IMR-90 (cell line): ENCODE data around the gene OCEL1. TPM values are rescaled to one million over a fixed set of nuclear protein-coding genes. Genes with fewer than 3 reads are reported as not detected.

ENCODE experiments used
- ATAC-seq: fragments of 200-7000 bp; cut with Tn5 transposase; 2 replicates; pipeline ENCODE4 v1.9.1; 2020; ENCODE audit warnings: low read depth, mild to moderate bottlenecking, moderate library complexity
- BruUV-seq: library from RNA; stranded (reverse); fragments of 400-500 nt; replicated peaks from 2 replicates; lab custom pipeline; 2021; lab: Mats Ljungman, UMichigan
- CTCF ChIA-PET: fragments of 300-600 bp; formaldehyde crosslinking; extraction: SDS; loops from one replicate; lab custom pipeline; 2021; ENCODE audit warnings: antibody characterized with exemption; lab: Yijun Ruan, JAX
- POLR2A ChIA-PET: fragments of 300-600 bp; sonication (Branson Sonifier 250); formaldehyde crosslinking; loops from one replicate; lab custom pipeline; 2022; ENCODE audit warnings: antibody characterized with exemption; ENCODE audit not compliant: unreplicated experiment; lab: Charles Lee
- DNase-seq: peaks from one replicate; pipeline ENCODE4 v3.0.0; 2013
- H2AFZ ChIP-seq: replicated peaks from 2 replicates; pipeline ENCODE3; 2013; ENCODE audit warnings: low read length, mild to moderate bottlenecking; ENCODE audit not compliant: poor library complexity
- H2AK5ac ChIP-seq: 2 replicates; pipeline ENCODE4 v1.6.1; 2013; ENCODE audit warnings: low read depth, low read length, inconsistent platforms
- H2AK9ac ChIP-seq: replicated peaks from 2 replicates; pipeline ENCODE3; 2013; ENCODE audit warnings: mild to moderate bottlenecking, low read depth, low read length, moderate library complexity; ENCODE audit not compliant: poor library complexity
- H2BK120ac ChIP-seq: 2 replicates; pipeline ENCODE4 v1.6.1; 2013; ENCODE audit warnings: low read depth, low read length, inconsistent platforms
- H2BK15ac ChIP-seq: 3 replicates; pipeline ENCODE4 v1.6.1; 2013; ENCODE audit warnings: low read depth, low read length, inconsistent platforms
- H2BK20ac ChIP-seq: 2 replicates; pipeline ENCODE4 v1.6.1; 2013; ENCODE audit warnings: low read depth, mild to moderate bottlenecking, inconsistent platforms, low read length, moderate library complexity
- H2BK5ac ChIP-seq: 2 replicates; pipeline ENCODE4 v1.6.1; 2013; ENCODE audit warnings: mild to moderate bottlenecking, low read depth, low read length, inconsistent platforms; ENCODE audit not compliant: poor library complexity, severe bottlenecking
- H3K14ac ChIP-seq: replicated peaks from 2 replicates; pipeline ENCODE4 v1.6.1; 2013; ENCODE audit warnings: low read depth, low read length, inconsistent platforms
- H3K18ac ChIP-seq: 2 replicates; pipeline ENCODE4 v1.6.1; 2013; ENCODE audit warnings: low read depth, low read length, control low read depth
- H3K23ac ChIP-seq: 2 replicates; pipeline ENCODE4 v1.6.1; 2013; ENCODE audit warnings: low read depth, low read length, inconsistent platforms
- H3K27ac ChIP-seq: 2 replicates; pipeline ENCODE4 v1.5.1; 2013; ENCODE audit warnings: mild to moderate bottlenecking, control low read depth, low read length; ENCODE audit not compliant: insufficient read depth
- H3K27me3 ChIP-seq: 2 replicates; pipeline ENCODE4 v1.6.1; 2013; ENCODE audit warnings: low read length; ENCODE audit not compliant: control insufficient read depth, insufficient read depth
- H3K36me3 ChIP-seq: 2 replicates; pipeline ENCODE4 v1.6.1; 2013; ENCODE audit warnings: low read length, mixed read lengths; ENCODE audit not compliant: control insufficient read depth, insufficient read depth
- H3K4ac ChIP-seq: 2 replicates; pipeline ENCODE4 v1.6.1; 2013; ENCODE audit warnings: low read depth, low read length, inconsistent platforms
- H3K4me1 ChIP-seq: 2 replicates; pipeline ENCODE4 v1.6.1; 2013; ENCODE audit warnings: low read length, mixed read lengths; ENCODE audit not compliant: control insufficient read depth, insufficient read depth
- H3K4me2 ChIP-seq: 2 replicates; pipeline ENCODE4 v1.6.1; 2013; ENCODE audit warnings: low read depth, mild to moderate bottlenecking, control low read depth, low read length, moderate library complexity
- H3K4me3 ChIP-seq: 2 replicates; pipeline ENCODE4 v1.5.1; 2013; ENCODE audit warnings: low read depth, mild to moderate bottlenecking, control low read depth, low read length, moderate library complexity; ENCODE audit not compliant: insufficient read depth
- H3K56ac ChIP-seq: 2 replicates; pipeline ENCODE4 v1.6.1; 2013; ENCODE audit warnings: low read length, inconsistent platforms; ENCODE audit not compliant: insufficient read depth; ENCODE audit errors: extremely low read depth
- H3K79me1 ChIP-seq, 2 experiments: 2 replicates each; pipeline ENCODE4 v1.6.1; 2013; ENCODE audit warnings: low read length in 2 of 2, inconsistent platforms in 1 of 2, low read depth in 1 of 2
- H3K9ac ChIP-seq: 2 replicates; pipeline ENCODE4 v1.6.1; 2013; ENCODE audit warnings: low read depth, low read length, control low read depth
- H3K9me1 ChIP-seq: 2 replicates; pipeline ENCODE4 v1.6.1; 2013; ENCODE audit warnings: low read length, inconsistent platforms; ENCODE audit not compliant: insufficient read depth
- H3K9me3 ChIP-seq: 2 replicates; pipeline ENCODE4 v1.6.1; 2013; ENCODE audit warnings: low read length; ENCODE audit not compliant: control insufficient read depth, insufficient read depth
- H4K20me1 ChIP-seq: 2 replicates; pipeline ENCODE4 v1.6.1; 2013; ENCODE audit warnings: low read length, inconsistent platforms; ENCODE audit not compliant: insufficient read depth
- H4K5ac ChIP-seq: 2 replicates; pipeline ENCODE4 v1.6.1; 2013; ENCODE audit warnings: mild to moderate bottlenecking, low read depth, low read length, control low read depth
- H4K8ac ChIP-seq, 2 experiments: 2 replicates each; pipeline ENCODE4 v1.6.1; 2013; ENCODE audit warnings: low read depth in 2 of 2, low read length in 2 of 2, control low read depth in 1 of 2, inconsistent platforms in 1 of 2
- H4K91ac ChIP-seq: 2 replicates; pipeline ENCODE4 v1.6.1; 2013; ENCODE audit warnings: low read depth, low read length, inconsistent platforms; ENCODE audit not compliant: insufficient read depth
- BHLHE40 ChIP-seq: fragments of 150-350 bp; IDR thresholded peaks from 2 replicates; pipeline ENCODE4 v1.6.1; 2016; ENCODE audit warnings: mild to moderate bottlenecking, low read depth, low read length
- CEBPB ChIP-seq: IDR thresholded peaks from 2 replicates; pipeline ENCODE4 v1.6.1; 2012; ENCODE audit warnings: low read depth, low read length, improper control_type of control experiment
- CHD1 ChIP-seq: IDR thresholded peaks from 2 replicates; pipeline ENCODE4 v1.6.1; 2012; ENCODE audit warnings: low read depth, low read length, improper control_type of control experiment
- CTCF ChIP-seq: conservative IDR thresholded peaks from 2 replicates; pipeline ENCODE4 v1.5.1; 2012; ENCODE audit warnings: mild to moderate bottlenecking, low read depth, low read length, improper control_type of control experiment
- FOS ChIP-seq: fragments of 150-350 bp; IDR thresholded peaks from 2 replicates; pipeline ENCODE4 v1.6.1; 2016; ENCODE audit warnings: low read depth, low read length
- MAFK ChIP-seq: IDR thresholded peaks from 2 replicates; pipeline ENCODE4 v1.6.1; 2012; ENCODE audit warnings: low read depth, low read length, improper control_type of control experiment
- MAZ ChIP-seq: IDR thresholded peaks from 2 replicates; pipeline ENCODE4 v1.6.1; 2012; ENCODE audit warnings: low read depth, mild to moderate bottlenecking, low read length, improper control_type of control experiment, moderate library complexity, borderline replicate concordance
- MXI1 ChIP-seq: IDR thresholded peaks from 2 replicates; pipeline ENCODE4 v1.6.1; 2012; ENCODE audit warnings: low read depth, mild to moderate bottlenecking, low read length, moderate library complexity, borderline replicate concordance
- NFE2L2 ChIP-seq: fragments of 150-350 bp; IDR thresholded peaks from 2 replicates; pipeline ENCODE4 v1.6.1; 2016; ENCODE audit warnings: low read depth, mild to moderate bottlenecking, low read length
- POLR2A ChIP-seq: IDR thresholded peaks from 2 replicates; pipeline ENCODE4 v1.6.1; 2012; ENCODE audit warnings: mild to moderate bottlenecking, low read depth, low read length
- RAD21 ChIP-seq: IDR thresholded peaks from 2 replicates; pipeline ENCODE4 v1.6.1; 2012; ENCODE audit warnings: low read length, improper control_type of control experiment
- RFX5 ChIP-seq: IDR thresholded peaks from 2 replicates; pipeline ENCODE4 v1.8.0; 2012; ENCODE audit warnings: low read depth, mild to moderate bottlenecking, low read length, moderate library complexity
- SMC3 ChIP-seq: fragments of 150-350 bp; IDR thresholded peaks from 2 replicates; pipeline ENCODE4 v1.6.1; 2016; ENCODE audit warnings: low read depth, mild to moderate bottlenecking, antibody characterized with exemption, low read length, moderate library complexity
- USF2 ChIP-seq: fragments of 150-350 bp; IDR thresholded peaks from 2 replicates; pipeline ENCODE4 v1.6.1; 2017; ENCODE audit warnings: mild to moderate bottlenecking, antibody characterized with exemption, low read length, low read depth
- WGBS, 2 experiments: methylation state at CpG; one replicate each; pipeline versions ENCODE4 v1.1.5 to v1.1.7; 2013; ENCODE audit warnings: missing lambda C conversion rate in 2 of 2; ENCODE audit not compliant: insufficient read length in 1 of 2; ENCODE audit errors: extremely low coverage in 2 of 2; 5-methylcytosine and 5-hydroxymethylcytosine counted together
- dilution Hi-C: fragments of 300-500 bp; cut with HindIII; formaldehyde crosslinking; loops from one replicate; pipeline ENCODE4 v1.14.3; 2018; ENCODE audit warnings: low sequenced_read_pairs; ENCODE audit not compliant: unreplicated experiment
- in situ Hi-C: fragments of 300-500 bp; cut with MboI; formaldehyde crosslinking; loops from 3 replicates; pipeline ENCODE4 v1.14.3; 2019; ENCODE audit warnings: low sequenced_read_pairs, inconsistent platforms, mixed read lengths
- intact Hi-C: fragments of 100-400 bp; cut with micrococcal nuclease; formaldehyde crosslinking; loops from 2 replicates; pipeline ENCODE4 v1.10.0; 2022
- polyA plus RNA-seq, 3 experiments: library from polyadenylated mRNA; depleted of rRNA; stranded (reverse); fragments of >200 nt; gene quantifications; 2 replicates each; pipeline ENCODE4 v1.2.3, GENCODE V29; 2012; ENCODE audit warnings: low replicate concordance in 1 of 3
- total RNA-seq: library from RNA; depleted of rRNA; stranded (reverse); fragments of >200 nt; gene quantifications from 2 replicates; pipeline ENCODE4 v1.2.3, GENCODE V29; 2012
- TF ChIP-seq, protein P1 (sequence below): fragments of 150-350 bp; IDR thresholded peaks from 2 replicates; pipeline ENCODE4 v1.6.1; 2016; ENCODE audit warnings: low read depth, mild to moderate bottlenecking, low read length, moderate library complexity, borderline replicate concordance

OCEL1 gene
- total and polyA plus RNA-seq, 2 of the 4 experiments (the other 2 are of a cell fraction): 1.1 to 7.2 TPM

- H2BK5ac ChIP-seq: no peak overlapping the region
- ChIA-PET CTCF (interaction anchor here (0.7 kb wide), 1 partner anchor 137 kb away, joined by 3 read pairs; no protein-coding TSS in a partner anchor), POLR2A (no interaction called here)
- H2BK120ac ChIP-seq: no peak overlapping the region
- no peaks in the 10 kb centered on the region for H3K9me3 ChIP-seq
- H2BK20ac ChIP-seq: no peak overlapping the region
- in situ Hi-C loops: no loop called here
- no peaks in the 10 kb centered on the region for H3K4me1 ChIP-seq
- intact Hi-C loops: no loop called here
- no peak overlapping the region for H4K5ac ChIP-seq
- no peak overlapping the region for H2BK15ac ChIP-seq
- H3K4ac ChIP-seq: no peak overlapping the region
- dilution Hi-C loops: no loop called here
- H3K36me3 ChIP-seq: peaks cover 42% of the 10 kb centered on the region
- no peak overlapping the region for H3K14ac ChIP-seq
- no peak overlapping the region for H2AFZ ChIP-seq
- H4K8ac ChIP-seq: no peak overlapping the region
- no peak overlapping the region for H4K91ac ChIP-seq
- no peak for DNase-seq
- no peaks in the 10 kb centered on the region for H3K27me3 ChIP-seq
- H3K9me1 ChIP-seq: no peaks in the 10 kb centered on the region
- no peak for ATAC-seq
- H3K18ac ChIP-seq: no peak overlapping the region
- no TSS peak for BruUV-seq
- H3K27ac ChIP-seq: no peak overlapping the region
- H2AK5ac ChIP-seq: no peak overlapping the region
- 88% methylated on average over 5 of the region's 19 CpGs; no CpG with 5 or more reads in 1 of the 2 experiments for WGBS, 2 experiments
- H3K56ac ChIP-seq: no peak overlapping the region
- H3K23ac ChIP-seq: no peak overlapping the region
- no peak overlapping the region for H3K4me3 ChIP-seq
- no peaks in the 10 kb centered on the region for H4K20me1 ChIP-seq
- 0 out of 4 replicates have a peak, but pooled peaks cover 0 to 5% of the 10 kb centered on the region in 2 experiments for H3K79me1 ChIP-seq
- no peak overlapping the region for H2AK9ac ChIP-seq
- H3K9ac ChIP-seq: no peak overlapping the region
- no peak overlapping the region for H3K4me2 ChIP-seq
- TF ChIP-seq FOS: no peak
- no peak for TF ChIP-seq MAFK
- no peak for TF ChIP-seq CEBPB
- no peak for TF ChIP-seq MXI1
- TF ChIP-seq SMC3: no peak
- no peak for TF ChIP-seq CHD1
- TF ChIP-seq MAZ: no peak
- no peak for TF ChIP-seq BHLHE40
- TF ChIP-seq NFE2L2: no peak
- TF ChIP-seq POLR2A: no peak
- TF ChIP-seq RFX5: no peak
- TF ChIP-seq RAD21: no peak
- TF ChIP-seq USF2: no peak
- TF ChIP-seq, protein P1, sequence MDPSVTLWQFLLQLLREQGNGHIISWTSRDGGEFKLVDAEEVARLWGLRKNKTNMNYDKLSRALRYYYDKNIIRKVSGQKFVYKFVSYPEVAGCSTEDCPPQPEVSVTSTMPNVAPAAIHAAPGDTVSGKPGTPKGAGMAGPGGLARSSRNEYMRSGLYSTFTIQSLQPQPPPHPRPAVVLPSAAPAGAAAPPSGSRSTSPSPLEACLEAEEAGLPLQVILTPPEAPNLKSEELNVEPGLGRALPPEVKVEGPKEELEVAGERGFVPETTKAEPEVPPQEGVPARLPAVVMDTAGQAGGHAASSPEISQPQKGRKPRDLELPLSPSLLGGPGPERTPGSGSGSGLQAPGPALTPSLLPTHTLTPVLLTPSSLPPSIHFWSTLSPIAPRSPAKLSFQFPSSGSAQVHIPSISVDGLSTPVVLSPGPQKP: no peak
- no peak for TF ChIP-seq CTCF
Observed at GRCh38 chr19:17275441-17276175, 49.6 kb downstream of the OCEL1 start.
